Adrenal gland (tissue), 12 donors: ENCODE measurements around the gene PLXNA2. TPM values are rescaled to one million over a fixed set of nuclear protein-coding genes. Genes with fewer than 3 reads are reported as not detected.
A peak's percentile ranks its signal among the peaks of the same experiment; 100 is the strongest.

Experiments
- DNase-seq, 7 donors: peaks; one replicate each; pipeline ENCODE4 v3.0.0-alpha.2; 2019 to 2020
- H3K27ac ChIP-seq, 5 donors: fragments of 200-600 bp; sonication (generic) in 4 of 5; 1 replicate in 3 of 5; 2 replicates in 2 of 5; pipeline versions ENCODE4 v1.5.1 to v1.8.0; 2016 to 2020; ENCODE audit warnings: mild to moderate bottlenecking in 1 of 5
- H3K27me3 ChIP-seq: fragments of 200-600 bp; 2 replicates; pipeline ENCODE4 v1.8.0; 2021
- H3K36me3 ChIP-seq, 2 donors: fragments of 200-600 bp; replicated peaks in 1 of 2; 1 replicate in 1 of 2; 2 replicates in 1 of 2; pipeline versions ENCODE4 v1.5.1 to v1.8.0; 2018 to 2022
- H3K4me1 ChIP-seq, 2 donors: fragments of 200-600 bp; replicated peaks in 1 of 2; 1 replicate in 1 of 2; 2 replicates in 1 of 2; pipeline versions ENCODE4 v1.5.1 to v1.8.0; 2018 to 2021
- H3K4me3 ChIP-seq, 4 donors: fragments of 200-600 bp; sonication (generic) in 3 of 4; one replicate each; pipeline ENCODE4 v1.5.1; 2016 to 2018
- H3K9me3 ChIP-seq, 3 donors: fragments of 200-600 bp; sonication (generic) in 1 of 3; replicated peaks in 1 of 3; 1 replicate in 2 of 3; 2 replicates in 1 of 3; pipeline versions ENCODE4 v1.5.1 to v1.8.0; 2016 to 2021
- POLR2A ChIP-seq, 2 donors: fragments of 450-650 bp; IDR thresholded peaks; one replicate each; pipeline ENCODE4 v1.6.1; 2017; ENCODE audit warnings: antibody characterized with exemption in 2 of 2, mild to moderate bottlenecking in 2 of 2, moderate library complexity in 1 of 2
- WGBS, 4 donors: extraction: QIAGEN DNeasy Blood & Tissue Kit in 2 of 4; methylation state at CpG; one replicate each; pipeline versions ENCODE4 v1.1.5 to v1.1.7; 2013 to 2017; 5-methylcytosine and 5-hydroxymethylcytosine counted together
- intact Hi-C, 2 donors: fragments of 100-400 bp; cut with DNase I; formaldehyde crosslinking; loops; one replicate each; pipeline versions ENCODE4 v1.14.1 to v1.15.0; 2022 to 2023
- polyA plus RNA-seq, 3 donors: library from polyadenylated mRNA; stranded (reverse); fragments of 200-250 nt in 2 of 3; fragments of 350-450 nt in 1 of 3; fragmentation: Illumina TruSeq in 1 of 3; extraction: RNeasy Lipid Tissue Mini Kit (QIAGEN cat#74804) in 1 of 3; gene quantifications; one replicate each; pipeline ENCODE4 v1.2.3, GENCODE V29; 2013 to 2014
- total RNA-seq, 9 donors: library from RNA; depleted of rRNA in 4 of 9; stranded (reverse); fragments of >200 nt in 4 of 9; fragments of 120-200 nt in 1 of 9; fragmentation: NEBNext Ultra II Directional in 1 of 9; extraction: Animal tissue kit (Norgen Biotek cat#: 25700) in 1 of 9; gene quantifications; one replicate each; pipeline versions ENCODE4 v1.1.0 to v1.2.4, GENCODE V29; 2013 to 2023
- TF ChIP-seq, protein P1 (sequence below), 6 experiments: fragments of 450-650 bp in 4 of 6; fragments of 200-600 bp in 2 of 6; sonication (generic) in 1 of 6; IDR thresholded peaks; 1 replicate in 5 of 6; 2 replicates in 1 of 6; pipeline versions ENCODE4 v1.5.1 to v1.8.0; 2016 to 2021; ENCODE audit warnings: antibody characterized with exemption in 6 of 6, mild to moderate bottlenecking in 2 of 6, moderate library complexity in 1 of 6
- donor health status: healthy with polysubstance abuse.
- donor health status: Bipolar disorder and iron deficiency.
- donor health status: DM: yes; HTN: yes; CAD: no.
- donor health status: DM: no; HTN: no; CAD: no.
- donor health status: DM: no; HTN: no; CAD: no.
- donor health status: DM: yes; HTN: yes; CAD: no.

Gene PLXNA2
- total and polyA plus RNA-seq, 12 donors: 2.7 to 9.4 (median 4.5) TPM

DNA sequence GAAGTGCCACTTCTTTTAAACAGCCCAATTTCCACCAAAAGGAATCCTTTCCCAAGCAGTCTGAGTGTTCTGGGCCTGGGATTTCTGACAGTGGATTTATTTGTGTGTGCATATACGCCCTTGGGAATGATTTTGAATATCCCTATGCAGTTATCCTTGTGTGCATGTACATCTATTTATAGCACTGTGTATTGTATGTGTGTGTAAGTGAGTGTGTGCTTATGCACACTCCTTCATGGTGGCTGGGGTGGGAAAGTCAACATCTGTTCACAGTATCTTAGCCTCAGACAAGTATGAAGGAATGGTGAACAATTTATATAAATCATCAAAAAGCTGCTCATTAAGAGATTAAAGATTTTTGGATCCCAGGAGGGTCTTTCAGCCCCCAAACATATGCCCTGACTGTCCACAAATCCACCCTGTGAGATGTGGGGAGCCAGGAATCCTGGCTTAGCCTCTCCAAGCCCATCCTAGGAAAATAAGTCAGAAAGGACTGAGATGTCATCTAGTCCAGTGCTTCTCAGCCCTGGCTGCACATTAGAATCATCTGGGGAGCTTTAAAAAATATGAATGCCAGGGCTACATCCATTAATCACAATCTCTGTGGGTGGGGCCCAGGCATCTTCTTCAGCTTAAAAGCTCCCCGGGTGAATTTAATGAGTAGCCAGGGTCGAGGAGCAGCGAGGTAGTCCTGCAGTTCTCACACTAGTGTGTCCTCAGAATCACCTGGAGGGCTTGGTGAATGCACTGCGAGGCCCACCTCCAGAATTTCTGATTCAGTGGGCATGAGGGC is 101.4 kb downstream of the PLXNA2 start:
- H3K9me3 ChIP-seq: no peaks in the 10 kb centered on the region
- no peak for DNase-seq
- peak overlapping the region in 1 of 5 donors; percentile 45 for H3K27ac ChIP-seq
- H3K27me3 ChIP-seq: no peaks in the 10 kb centered on the region
- TF ChIP-seq POLR2A (IDR thresholded peaks at IDR 0.05): no peak
- TF ChIP-seq, protein P1, sequence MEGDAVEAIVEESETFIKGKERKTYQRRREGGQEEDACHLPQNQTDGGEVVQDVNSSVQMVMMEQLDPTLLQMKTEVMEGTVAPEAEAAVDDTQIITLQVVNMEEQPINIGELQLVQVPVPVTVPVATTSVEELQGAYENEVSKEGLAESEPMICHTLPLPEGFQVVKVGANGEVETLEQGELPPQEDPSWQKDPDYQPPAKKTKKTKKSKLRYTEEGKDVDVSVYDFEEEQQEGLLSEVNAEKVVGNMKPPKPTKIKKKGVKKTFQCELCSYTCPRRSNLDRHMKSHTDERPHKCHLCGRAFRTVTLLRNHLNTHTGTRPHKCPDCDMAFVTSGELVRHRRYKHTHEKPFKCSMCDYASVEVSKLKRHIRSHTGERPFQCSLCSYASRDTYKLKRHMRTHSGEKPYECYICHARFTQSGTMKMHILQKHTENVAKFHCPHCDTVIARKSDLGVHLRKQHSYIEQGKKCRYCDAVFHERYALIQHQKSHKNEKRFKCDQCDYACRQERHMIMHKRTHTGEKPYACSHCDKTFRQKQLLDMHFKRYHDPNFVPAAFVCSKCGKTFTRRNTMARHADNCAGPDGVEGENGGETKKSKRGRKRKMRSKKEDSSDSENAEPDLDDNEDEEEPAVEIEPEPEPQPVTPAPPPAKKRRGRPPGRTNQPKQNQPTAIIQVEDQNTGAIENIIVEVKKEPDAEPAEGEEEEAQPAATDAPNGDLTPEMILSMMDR (IDR thresholded peaks at IDR 0.05): no peak
- intact Hi-C loops: no loop called here
- 73 to 82% (median 79%) methylated on average over 4 to 5 of the region's 5 CpGs for WGBS, 4 donors
- H3K4me1 ChIP-seq: peaks cover 0 to 6% of the 10 kb centered on the region in 2 donors
- no peak overlapping the region for H3K4me3 ChIP-seq
- H3K36me3 ChIP-seq: no peaks in the 10 kb centered on the region

DNA sequence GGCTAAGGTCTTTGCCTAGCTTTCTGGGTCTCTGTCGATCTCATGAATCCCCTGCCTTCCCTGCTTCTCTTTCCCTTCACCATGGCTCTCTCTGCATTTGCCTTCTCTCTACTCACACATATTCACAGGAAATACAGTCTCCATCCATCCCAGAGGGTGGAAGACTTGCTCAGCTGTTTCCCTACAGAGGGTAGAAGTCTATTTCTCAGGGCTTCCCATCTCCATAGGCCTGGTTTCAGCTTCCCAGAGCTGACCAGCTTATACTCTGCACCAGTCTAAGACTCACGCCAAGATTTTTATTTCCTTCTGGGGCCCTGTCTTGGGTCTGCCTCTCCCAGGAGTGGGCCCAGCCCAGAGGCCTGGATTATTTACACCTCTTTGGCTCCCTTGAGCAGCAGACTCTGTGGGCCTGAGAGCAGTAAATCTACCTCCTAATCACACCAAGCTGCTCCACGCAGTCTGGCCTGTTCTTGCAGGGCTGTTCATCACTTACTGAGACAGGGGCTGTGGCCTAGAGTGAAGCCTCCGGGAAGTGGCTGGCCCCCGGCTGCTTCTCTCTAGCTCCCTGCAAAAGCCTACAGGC is 102.5 kb downstream of the PLXNA2 start:
- no peaks in the 10 kb centered on the region for H3K36me3 ChIP-seq
- 74 to 82% (median 76%) methylated on average over 2 to 5 of the region's 5 CpGs for WGBS, 4 donors
- DNase-seq: peak in 1 of 7 donors; percentile 54
- H3K9me3 ChIP-seq: no peaks in the 10 kb centered on the region
- no peak for TF ChIP-seq POLR2A (IDR thresholded peaks at IDR 0.05)
- TF ChIP-seq, protein P1 (IDR thresholded peaks at IDR 0.05): no peak
- H3K4me1 ChIP-seq: peaks cover 0 to 6% of the 10 kb centered on the region in 2 donors
- intact Hi-C loops: no loop called here
- H3K27me3 ChIP-seq: no peaks in the 10 kb centered on the region
- no peak overlapping the region for H3K4me3 ChIP-seq
- peak overlapping the region in 1 of 5 donors; percentile 45 for H3K27ac ChIP-seq

DNA sequence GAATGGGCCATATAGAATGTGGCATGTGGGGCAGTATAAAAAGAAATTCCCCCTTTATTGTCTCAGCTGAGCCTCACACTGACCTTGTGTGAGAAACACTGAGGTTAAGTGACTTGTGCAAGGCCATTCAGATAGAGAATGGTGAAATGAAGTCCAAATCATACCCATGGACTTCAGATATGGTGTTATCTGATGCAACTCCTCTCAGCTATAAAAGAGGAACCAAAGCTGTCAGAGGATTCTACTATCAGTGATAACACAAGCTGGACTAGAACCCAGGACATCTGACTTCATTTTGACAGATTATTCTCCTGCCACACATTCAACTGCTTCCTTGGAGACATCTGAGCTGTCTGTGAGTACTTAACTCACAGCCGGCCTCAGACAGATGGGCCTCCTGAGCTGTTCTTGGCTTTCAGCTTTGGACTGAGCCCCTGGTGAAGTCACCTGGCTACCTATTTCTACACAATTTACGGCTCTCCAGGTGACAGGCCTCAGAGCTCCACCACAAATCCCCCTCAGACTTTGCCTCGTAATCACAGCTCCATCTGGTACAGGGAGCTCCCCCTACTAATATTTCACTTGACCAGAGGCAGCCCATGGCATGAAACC is 104.6 kb downstream of the PLXNA2 start:
- intact Hi-C loops: no loop called here
- Histone ChIP-seq H3K4me1 (peaks cover 0 to 6% of the 10 kb centered on the region in 2 donors), H3K36me3 (no peaks in the 10 kb centered on the region), H3K27me3 (no peaks in the 10 kb centered on the region), H3K9me3 (no peaks in the 10 kb centered on the region), H3K4me3 (no peak overlapping the region), H3K27ac (no peak overlapping the region)
- TF ChIP-seq, protein P1 (IDR thresholded peaks at IDR 0.05): no peak
- TF ChIP-seq POLR2A (IDR thresholded peaks at IDR 0.05): no peak
- DNase-seq: no peak
- 58 to 87% (median 63%) methylated on average over 3 of the region's 3 CpGs for WGBS, 4 donors

DNA sequence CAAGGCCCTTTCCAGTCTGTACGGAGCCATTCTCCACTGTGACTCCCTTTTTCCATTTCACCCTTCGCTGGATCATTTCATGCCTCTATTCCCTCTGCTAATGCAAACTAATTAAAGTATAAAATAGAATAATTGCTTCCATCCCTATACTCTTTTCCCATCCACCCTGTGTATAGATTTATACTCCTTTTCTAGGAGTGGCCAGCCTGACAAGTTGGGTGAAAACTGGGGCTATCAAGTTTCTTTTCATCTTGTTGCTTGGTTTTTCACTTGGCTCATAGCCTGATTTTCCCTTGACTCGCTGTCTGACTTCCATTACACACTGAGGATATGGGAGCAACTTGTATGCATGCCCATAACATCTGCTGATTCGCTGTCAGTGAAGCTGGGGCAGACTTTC is 107.0 kb downstream of the PLXNA2 start:
- Histone ChIP-seq H3K4me3 (no peak overlapping the region), H3K9me3 (no peaks in the 10 kb centered on the region), H3K4me1 (peaks cover 0 to 4% of the 10 kb centered on the region in 2 donors), H3K36me3 (no peaks in the 10 kb centered on the region), H3K27me3 (no peaks in the 10 kb centered on the region), H3K27ac (no peak overlapping the region)
- intact Hi-C loops: no loop called here
- no peak for TF ChIP-seq POLR2A (IDR thresholded peaks at IDR 0.05)
- TF ChIP-seq, protein P1 (IDR thresholded peaks at IDR 0.05): no peak
- no peak for DNase-seq
- WGBS, 4 donors: 75 to 95% (median 89%) methylated on average over 4 of the region's 4 CpGs
